ENCODE results near the gene HEMK1. TPM values are rescaled to one million over a fixed set of nuclear protein-coding genes. Genes with fewer than 3 reads are reported as not detected.

The HEMK1 gene
- total RNA-seq, 2 experiments from 2014 or later, result 12.4 to 14.6 TPM

DNA sequence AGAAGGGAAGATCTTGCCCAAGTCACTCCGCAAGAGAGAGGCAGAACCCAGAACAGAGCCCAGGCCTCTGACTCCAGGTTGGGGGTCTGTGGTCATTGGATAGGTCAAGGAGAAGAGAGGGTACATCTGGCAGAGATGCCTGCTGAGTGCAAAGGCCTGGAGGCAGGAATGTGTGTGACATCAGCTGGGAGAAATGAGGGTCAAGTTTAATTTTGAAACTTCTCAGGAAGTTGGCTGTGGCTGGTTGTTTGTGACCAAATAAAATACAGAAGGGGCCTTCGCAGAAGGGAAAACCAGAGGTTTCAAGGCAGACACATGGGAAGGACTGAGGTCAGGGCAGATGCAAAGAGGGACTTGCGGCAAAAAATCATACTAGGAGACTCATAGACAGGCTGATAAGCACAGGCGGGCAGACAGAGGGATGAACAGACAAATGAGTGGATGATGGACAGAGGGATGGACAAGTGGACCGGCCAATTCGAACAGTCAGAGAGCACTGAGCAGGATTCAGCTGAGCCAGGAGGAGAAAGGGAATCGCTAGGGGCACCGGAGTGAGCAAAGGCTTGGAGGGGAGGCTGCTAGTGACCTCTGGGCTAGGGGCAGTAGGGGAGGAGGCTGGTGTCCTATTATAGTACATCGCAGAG, 37.1 kb upstream of the HEMK1 start:
- Mint-ChIP-seq H3K4me3 (no peak overlapping the region), H3K27me3 (peaks cover 23% of the 10 kb centered on the region), H3K4me1 (ENCODE audit: low read depth) (no peaks in the 10 kb centered on the region), H3K36me3 (ENCODE audit: low read depth) (no peaks in the 10 kb centered on the region), H3K9me3 (no peaks in the 10 kb centered on the region), H3K27ac (no peak overlapping the region)
- no peaks in the 10 kb centered on the region for H3K4me1 ChIP-seq (ENCODE audit: insufficient read depth, low read length)
- no peak overlapping the region for H3K4me3 ChIP-seq (ENCODE audit: low read length)
- ATAC-seq (ENCODE audit: poor library complexity) (no peak), DNase-seq (no peak)
- intact Hi-C loops (cut with DNase I, micrococcal nuclease), result no loop called here
- H3K27ac ChIP-seq (ENCODE audit: low read depth in 1 of 2, low read length in 2 of 2), result no peak overlapping the region
- H3K27me3 ChIP-seq (ENCODE audit: control insufficient read depth in 1 of 2, insufficient read depth in 2 of 2, low read length in 2 of 2), result peaks cover 8 to 13% of the 10 kb centered on the region in 2 experiments
- no peaks in the 10 kb centered on the region for H3K9me3 ChIP-seq (ENCODE audit: control insufficient read depth in 1 of 2, insufficient read depth in 1 of 2, low read length in 2 of 2)
- no peaks in the 10 kb centered on the region for H3K36me3 ChIP-seq (ENCODE audit: insufficient read depth, low read length)
- ChIA-PET CTCF (no interaction called here), POLR2A (no interaction called here)
- TF ChIP-seq, protein P1, sequence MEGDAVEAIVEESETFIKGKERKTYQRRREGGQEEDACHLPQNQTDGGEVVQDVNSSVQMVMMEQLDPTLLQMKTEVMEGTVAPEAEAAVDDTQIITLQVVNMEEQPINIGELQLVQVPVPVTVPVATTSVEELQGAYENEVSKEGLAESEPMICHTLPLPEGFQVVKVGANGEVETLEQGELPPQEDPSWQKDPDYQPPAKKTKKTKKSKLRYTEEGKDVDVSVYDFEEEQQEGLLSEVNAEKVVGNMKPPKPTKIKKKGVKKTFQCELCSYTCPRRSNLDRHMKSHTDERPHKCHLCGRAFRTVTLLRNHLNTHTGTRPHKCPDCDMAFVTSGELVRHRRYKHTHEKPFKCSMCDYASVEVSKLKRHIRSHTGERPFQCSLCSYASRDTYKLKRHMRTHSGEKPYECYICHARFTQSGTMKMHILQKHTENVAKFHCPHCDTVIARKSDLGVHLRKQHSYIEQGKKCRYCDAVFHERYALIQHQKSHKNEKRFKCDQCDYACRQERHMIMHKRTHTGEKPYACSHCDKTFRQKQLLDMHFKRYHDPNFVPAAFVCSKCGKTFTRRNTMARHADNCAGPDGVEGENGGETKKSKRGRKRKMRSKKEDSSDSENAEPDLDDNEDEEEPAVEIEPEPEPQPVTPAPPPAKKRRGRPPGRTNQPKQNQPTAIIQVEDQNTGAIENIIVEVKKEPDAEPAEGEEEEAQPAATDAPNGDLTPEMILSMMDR (IDR thresholded peaks at IDR 0.05), result no peak

DNA sequence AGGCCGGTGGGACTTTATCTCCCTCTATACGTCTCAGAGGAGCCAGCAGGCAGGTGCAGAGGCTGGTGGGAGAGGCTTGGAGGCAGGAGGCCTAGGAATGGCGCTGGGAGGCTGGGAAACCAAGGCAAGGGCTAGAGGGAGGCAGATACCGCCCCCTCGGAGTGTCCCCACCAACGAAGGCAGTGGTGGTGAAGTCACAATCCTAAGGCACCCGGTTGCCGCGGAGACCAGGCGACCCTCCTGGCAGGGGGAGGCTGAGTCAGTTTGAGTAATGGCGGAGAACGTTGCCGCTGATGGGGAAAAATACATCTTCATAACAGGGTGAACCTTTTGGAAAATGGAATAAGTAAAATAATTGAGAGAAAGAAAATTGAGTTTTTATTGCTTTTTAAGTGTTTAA, 36.0 kb upstream of the HEMK1 start:
- no peaks in the 10 kb centered on the region for H3K4me1 ChIP-seq (ENCODE audit: insufficient read depth, low read length)
- no peak overlapping the region for H3K27ac ChIP-seq (ENCODE audit: low read depth in 1 of 2, low read length in 2 of 2)
- no peaks in the 10 kb centered on the region for H3K36me3 Mint-ChIP-seq (ENCODE audit: low read depth)
- ATAC-seq (ENCODE audit: poor library complexity) (no peak), DNase-seq (no peak)
- no peak overlapping the region for H3K27ac Mint-ChIP-seq
- H3K36me3 ChIP-seq (ENCODE audit: insufficient read depth, low read length), result no peaks in the 10 kb centered on the region
- no peaks in the 10 kb centered on the region for H3K4me1 Mint-ChIP-seq (ENCODE audit: low read depth)
- ChIA-PET POLR2A (no interaction called here), CTCF (no interaction called here)
- intact Hi-C loops (cut with DNase I, micrococcal nuclease), result no loop called here
- no peaks in the 10 kb centered on the region for H3K9me3 ChIP-seq (ENCODE audit: control insufficient read depth in 1 of 2, insufficient read depth in 1 of 2, low read length in 2 of 2)
- H3K4me3 ChIP-seq (ENCODE audit: low read length), result no peak overlapping the region
- peaks cover 24% of the 10 kb centered on the region for H3K27me3 Mint-ChIP-seq
- TF ChIP-seq, protein P1 (IDR thresholded peaks at IDR 0.05), result no peak
- no peaks in the 10 kb centered on the region for H3K9me3 Mint-ChIP-seq
- H3K4me3 Mint-ChIP-seq, result no peak overlapping the region
- H3K27me3 ChIP-seq (ENCODE audit: control insufficient read depth in 1 of 2, insufficient read depth in 2 of 2, low read length in 2 of 2), result peaks cover 8 to 13% of the 10 kb centered on the region in 2 experiments

DNA sequence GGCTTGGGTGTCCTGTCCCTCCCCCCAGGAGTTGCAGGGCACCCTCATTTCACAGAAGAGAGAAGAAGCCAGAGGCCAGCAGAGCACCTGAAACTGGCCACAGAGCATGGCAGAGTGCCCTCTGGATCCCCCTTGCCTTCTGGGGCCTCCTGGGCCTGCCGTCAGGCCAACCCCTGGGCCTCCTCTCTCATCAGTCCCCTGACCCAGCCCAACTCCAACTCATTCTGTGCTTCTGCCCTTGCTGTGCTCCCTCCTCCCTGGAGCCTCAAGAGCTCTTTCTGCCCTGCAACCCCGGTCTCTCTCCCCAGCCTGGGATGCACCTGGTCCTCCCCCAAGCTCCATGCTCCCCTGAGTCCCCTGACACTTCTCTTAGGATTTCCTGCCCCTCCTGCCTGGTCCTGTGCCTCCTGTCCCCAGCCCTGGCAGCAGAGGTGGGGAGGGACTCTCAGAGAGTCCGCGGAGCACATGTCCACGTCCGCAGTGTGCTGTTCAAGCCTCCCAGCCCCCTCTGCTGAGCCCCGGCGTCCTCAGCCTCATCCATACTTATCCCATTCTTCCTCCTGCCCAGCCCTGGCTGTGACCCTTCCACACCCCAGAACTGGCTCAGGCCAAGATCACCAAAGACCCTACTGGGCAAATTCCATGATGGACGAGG, 35.4 kb upstream of the HEMK1 start:
- CTCF ChIA-PET, result no interaction called here
- H3K27ac Mint-ChIP-seq, result no peak overlapping the region
- no peak overlapping the region for H3K4me3 ChIP-seq (ENCODE audit: low read length)

More for the DNA sequence above, 35.4 kb upstream of the HEMK1 start:
- Mint-ChIP-seq H3K4me1 (ENCODE audit: low read depth) (no peaks in the 10 kb centered on the region), H3K27me3 (peaks cover 23% of the 10 kb centered on the region), H3K4me3 (no peak overlapping the region), H3K36me3 (ENCODE audit: low read depth) (no peaks in the 10 kb centered on the region), H3K9me3 (no peaks in the 10 kb centered on the region)
- peaks cover 8 to 13% of the 10 kb centered on the region in 2 experiments for H3K27me3 ChIP-seq (ENCODE audit: control insufficient read depth in 1 of 2, insufficient read depth in 2 of 2, low read length in 2 of 2)
- no peak for ATAC-seq (ENCODE audit: poor library complexity)
- POLR2A ChIA-PET, result no interaction called here
- no peak for DNase-seq
- no peaks in the 10 kb centered on the region for H3K36me3 ChIP-seq (ENCODE audit: insufficient read depth, low read length)
- H3K9me3 ChIP-seq (ENCODE audit: control insufficient read depth in 1 of 2, insufficient read depth in 1 of 2, low read length in 2 of 2), result no peaks in the 10 kb centered on the region
- intact Hi-C loops (cut with DNase I, micrococcal nuclease), result no loop called here
- H3K27ac ChIP-seq (ENCODE audit: low read depth in 1 of 2, low read length in 2 of 2), result no peak overlapping the region
- no peaks in the 10 kb centered on the region for H3K4me1 ChIP-seq (ENCODE audit: insufficient read depth, low read length)
- TF ChIP-seq, protein P1 (IDR thresholded peaks at IDR 0.05), result no peak

Data from CD4-positive, alpha-beta T cell (primary cell).